GM19043 (cell line): ENCODE results near the gene RALA.
"Not testable (repeated sequence)": the region's sequence is repeated elsewhere in the genome, so short reads cannot be mapped to it uniquely, and the experiment has no call there.

Experiments used
- ATAC-seq: cut with Tn5 transposase; IDR thresholded peaks from one replicate; pipeline ENCODE4 v1.9.1; 2021; ENCODE audit warnings: low read depth; ENCODE audit not compliant: unreplicated experiment

The RALA gene

GRCh38 chr7:39644170-39644569 lies 20.8 kb downstream of the RALA start:
- no peak for ATAC-seq

GRCh38 chr7:39645482-39646407 lies 22.4 kb downstream of the RALA start:
- ATAC-seq: no peak

- no peak for ATAC-seq
Measured at GRCh38 chr7:39647816-39648215, 24.4 kb downstream of the RALA start.

GRCh38 chr7:39650676-39651075 lies 27.3 kb downstream of the RALA start:
- ATAC-seq: no peak

- no peak for ATAC-seq
Measured at GRCh38 chr7:39651265-39651664, 27.9 kb downstream of the RALA start.

- no peak for ATAC-seq
Measured at GRCh38 chr7:39656415-39656814, 33.0 kb downstream of the RALA start.

GRCh38 chr7:39659356-39660013 lies 36.1 kb downstream of the RALA start:
- ATAC-seq: no peak

GRCh38 chr7:39661960-39662359 lies 38.6 kb downstream of the RALA start:
- no peak for ATAC-seq

GRCh38 chr7:39663263-39663662 lies 39.9 kb downstream of the RALA start:
- no peak for ATAC-seq

GRCh38 chr7:39664057-39664456 lies 40.7 kb downstream of the RALA start:
- no peak for ATAC-seq

- ATAC-seq: no peak
Measured at GRCh38 chr7:39664585-39664984, 41.2 kb downstream of the RALA start.

GRCh38 chr7:39666562-39666961 lies 43.2 kb downstream of the RALA start:
- ATAC-seq: no peak

- no peak for ATAC-seq
Measured at GRCh38 chr7:39667341-39667923, 44.1 kb downstream of the RALA start.

- not testable (repeated sequence) for ATAC-seq
Measured at GRCh38 chr7:39668280-39668679, 44.9 kb downstream of the RALA start.

- no peak for ATAC-seq
Measured at GRCh38 chr7:39670052-39670451, 46.7 kb downstream of the RALA start.

GRCh38 chr7:39670934-39671333 lies 47.6 kb downstream of the RALA start:
- no peak for ATAC-seq

GRCh38 chr7:39672176-39672575 lies 48.8 kb downstream of the RALA start:
- no peak for ATAC-seq

GRCh38 chr7:39673868-39674267 lies 50.5 kb downstream of the RALA start:
- no peak for ATAC-seq

GRCh38 chr7:39674406-39674805 lies 51.0 kb downstream of the RALA start:
- ATAC-seq: no peak

- ATAC-seq: no peak
Measured at GRCh38 chr7:39676346-39676745, 53.0 kb downstream of the RALA start.

- ATAC-seq: no peak
Measured at GRCh38 chr7:39678930-39679709, 55.7 kb downstream of the RALA start.
